ENCODE measurements around the gene CMC2.

Gene CMC2

DNA sequence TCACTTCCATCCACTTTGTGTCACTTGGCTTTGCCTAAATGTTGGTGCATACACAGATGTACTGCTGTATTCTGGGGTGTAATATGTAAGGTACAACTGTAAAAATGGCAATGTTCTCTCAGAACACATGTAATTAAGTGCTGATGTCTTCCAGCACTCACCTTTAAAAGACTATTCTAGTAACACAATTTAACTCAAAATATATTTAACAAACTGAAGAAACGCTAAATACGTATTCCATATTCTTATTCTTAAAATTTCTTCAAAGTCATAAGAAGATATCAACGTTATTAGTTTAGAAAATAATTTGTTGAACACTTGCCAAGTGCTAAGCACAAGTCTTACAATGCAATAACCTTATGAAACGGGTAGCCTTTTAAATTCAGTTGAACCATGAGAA lies 3.6 kb downstream of the CMC2 start:
- no peak for DNase-seq (ENCODE audit: low read depth in 1 of 2, low spot score in 1 of 2)

DNA sequence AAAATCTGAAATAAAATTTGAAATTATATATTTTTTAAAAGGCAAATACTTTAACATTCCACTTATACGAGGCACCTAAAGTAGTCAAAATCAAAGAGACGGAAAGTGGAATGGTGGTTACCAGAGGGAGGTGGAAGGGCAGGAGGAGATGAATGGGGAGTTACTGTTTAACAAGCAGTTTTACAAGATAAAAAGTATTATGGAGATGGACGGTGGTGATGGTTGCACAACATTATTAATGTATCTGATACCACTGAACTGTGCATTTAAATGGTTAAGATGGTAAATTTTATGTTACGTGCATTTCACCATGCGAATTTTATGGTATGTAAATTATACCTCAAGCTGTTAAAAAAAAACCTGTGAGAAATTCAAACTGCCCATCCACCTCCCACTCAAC lies 5.4 kb downstream of the CMC2 start:
- DNase-seq (ENCODE audit: low read depth in 1 of 2, low spot score in 1 of 2): no peak

DNA sequence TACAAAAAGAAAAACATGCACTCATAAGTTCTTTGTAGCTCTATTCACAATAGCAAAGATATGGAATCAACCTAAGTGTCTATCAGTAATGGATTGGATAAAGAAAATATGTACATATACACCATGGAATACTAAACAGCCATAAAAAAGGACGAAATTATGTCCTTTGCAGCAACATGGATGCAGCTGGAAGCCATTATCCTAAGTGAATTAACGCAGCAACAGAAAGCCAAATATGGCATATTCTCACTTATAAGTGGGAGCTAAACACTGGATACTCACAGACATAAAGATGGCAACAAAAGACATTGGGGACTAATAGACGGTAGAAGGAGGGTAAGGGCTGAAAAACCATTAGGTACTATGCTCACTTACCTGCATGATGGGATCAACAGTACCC lies 5.8 kb downstream of the CMC2 start:
- no peak for DNase-seq (ENCODE audit: low read depth in 1 of 2, low spot score in 1 of 2)

DNA sequence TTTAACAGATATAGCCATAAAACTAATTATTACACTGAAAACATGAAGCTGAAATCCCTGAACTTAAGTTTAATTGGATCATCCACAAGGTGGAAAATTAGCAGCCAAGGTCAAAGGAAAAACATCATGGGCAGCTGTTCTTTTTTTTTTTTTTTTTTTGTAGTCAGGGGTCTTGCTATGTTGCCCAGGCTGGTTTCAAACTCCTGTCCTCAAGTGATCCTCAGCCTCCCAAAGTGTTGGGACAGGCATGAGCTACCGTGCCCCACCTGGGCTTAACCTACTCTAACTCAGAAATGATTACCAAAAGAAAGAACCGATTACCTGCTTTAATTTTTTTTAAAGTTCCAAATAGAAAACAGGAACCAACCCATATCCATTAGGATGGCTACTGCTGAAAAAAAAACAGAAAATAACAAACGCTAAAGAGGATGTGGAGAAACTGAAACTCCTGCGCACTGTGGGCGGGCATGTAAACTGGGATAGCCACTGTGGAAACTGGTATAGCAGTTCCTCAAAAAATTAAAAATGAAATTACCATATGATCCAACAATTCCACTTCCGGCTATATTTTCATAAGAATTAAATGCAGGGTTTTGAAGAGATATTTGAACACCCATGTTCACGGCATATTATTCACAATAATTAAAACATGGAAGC lies 8.6 kb downstream of the CMC2 start:
- DNase-seq (ENCODE audit: low read depth in 1 of 2, low spot score in 1 of 2): no peak

DNA sequence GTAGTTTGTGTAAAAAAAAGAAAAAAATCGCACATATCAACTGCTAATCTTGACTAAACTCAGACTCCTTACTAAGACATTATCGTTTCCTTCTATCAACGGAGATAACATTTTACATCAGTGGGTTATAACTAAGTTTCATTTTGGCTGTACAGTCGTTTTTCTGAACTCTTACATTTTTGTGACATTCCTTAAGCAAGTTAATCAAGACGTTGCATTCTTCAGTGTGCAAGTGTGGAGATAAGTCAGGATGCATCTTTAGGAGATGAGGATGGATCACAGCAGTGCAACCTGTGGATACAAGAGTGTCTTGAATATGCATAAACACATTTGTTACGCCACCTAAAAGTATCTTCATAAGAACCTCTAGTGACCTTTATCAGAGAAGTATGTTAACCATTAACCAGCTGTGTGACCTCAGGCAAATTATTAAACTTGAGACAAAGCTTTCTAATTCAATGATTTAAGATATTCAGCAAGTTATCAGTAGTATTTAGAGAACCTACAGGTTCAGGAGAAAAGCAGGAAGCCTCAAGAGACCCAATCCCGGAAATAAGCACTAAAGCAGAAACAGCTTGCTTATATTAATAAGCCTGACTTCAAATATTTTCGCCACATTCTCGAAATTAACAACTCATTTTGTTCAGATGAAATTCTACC lies 9.4 kb downstream of the CMC2 start:
- no peak for DNase-seq (ENCODE audit: low read depth in 1 of 2, low spot score in 1 of 2)

DNA sequence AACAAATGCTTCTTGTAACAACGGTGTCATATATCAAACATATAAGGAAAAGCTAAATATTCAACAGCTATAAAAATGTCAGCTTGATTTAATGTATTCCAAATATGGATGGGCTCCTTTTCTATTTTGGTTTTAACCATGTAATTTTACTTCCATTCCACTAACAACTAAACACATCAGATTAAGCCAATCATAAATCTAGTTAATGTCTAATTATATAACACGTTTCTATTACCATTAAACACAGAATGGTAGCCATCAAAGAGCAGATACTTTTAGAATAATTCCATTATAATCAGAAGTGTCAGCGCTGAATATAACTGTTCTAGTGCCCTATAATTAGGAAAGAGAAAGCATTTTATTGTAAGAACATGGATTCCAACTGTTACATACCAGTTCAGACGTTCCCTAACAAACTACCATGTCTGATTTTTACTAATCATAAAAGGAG lies 10.0 kb downstream of the CMC2 start:
- no peak for DNase-seq (ENCODE audit: low read depth in 1 of 2, low spot score in 1 of 2)

DNA sequence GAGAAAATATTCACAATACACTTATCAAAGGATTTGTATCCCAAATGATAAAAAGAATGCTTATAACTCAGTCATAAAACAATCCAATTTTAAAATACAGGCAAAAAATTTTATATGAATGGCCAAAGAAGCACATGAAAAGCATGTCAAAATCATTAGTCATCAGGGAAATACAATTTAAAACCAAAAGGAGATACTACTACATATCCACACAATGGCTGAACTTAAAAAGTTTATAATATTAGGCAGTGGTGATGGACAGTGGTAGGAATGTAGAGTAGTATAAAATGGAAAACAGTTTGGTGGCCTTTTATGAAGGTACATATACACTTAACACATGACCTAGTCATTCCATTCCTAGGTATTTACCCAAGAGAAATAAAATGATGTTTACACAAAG lies 12.2 kb downstream of the CMC2 start:
- no peak for DNase-seq (ENCODE audit: low read depth in 1 of 2, low spot score in 1 of 2)

DNA sequence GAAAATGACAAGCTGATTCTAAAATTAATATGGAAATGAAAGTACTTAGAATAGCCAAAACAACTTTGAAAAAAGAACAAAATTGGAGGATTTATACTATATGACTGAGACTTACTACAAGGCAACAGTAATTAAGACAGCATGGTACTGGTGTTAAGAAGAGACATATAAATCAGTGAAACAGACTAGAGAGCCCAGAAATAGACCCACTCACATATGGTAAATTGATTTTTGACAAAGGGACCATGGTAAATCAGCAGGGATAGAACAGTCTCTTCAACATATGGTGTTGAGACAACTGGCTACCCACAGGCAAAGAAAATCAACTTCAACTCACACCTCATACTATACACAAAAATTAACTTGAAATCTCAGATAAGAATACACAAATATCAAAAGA lies 12.9 kb downstream of the CMC2 start:
- DNase-seq (ENCODE audit: low read depth in 1 of 2, low spot score in 1 of 2): no peak

DNA sequence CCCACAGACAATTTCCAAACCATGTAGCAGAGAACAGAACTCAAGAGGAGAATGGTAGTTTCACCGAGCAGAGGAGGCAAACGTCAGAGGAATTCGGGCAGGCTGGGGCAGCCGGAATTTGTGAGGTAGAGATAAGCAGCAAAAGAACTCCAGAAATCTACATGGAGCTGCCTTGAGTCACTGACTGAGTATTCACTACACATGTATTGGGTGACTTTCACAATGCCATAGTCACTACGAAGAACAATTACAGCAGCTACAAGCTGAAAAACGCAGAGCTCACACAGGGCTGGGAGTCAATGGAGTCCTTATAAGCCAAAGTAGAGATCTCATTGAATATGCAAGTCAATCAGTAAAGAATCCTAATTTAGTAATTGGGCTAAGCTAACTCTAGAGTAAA lies 13.4 kb downstream of the CMC2 start:
- DNase-seq (ENCODE audit: low read depth in 1 of 2, low spot score in 1 of 2): no peak

DNA sequence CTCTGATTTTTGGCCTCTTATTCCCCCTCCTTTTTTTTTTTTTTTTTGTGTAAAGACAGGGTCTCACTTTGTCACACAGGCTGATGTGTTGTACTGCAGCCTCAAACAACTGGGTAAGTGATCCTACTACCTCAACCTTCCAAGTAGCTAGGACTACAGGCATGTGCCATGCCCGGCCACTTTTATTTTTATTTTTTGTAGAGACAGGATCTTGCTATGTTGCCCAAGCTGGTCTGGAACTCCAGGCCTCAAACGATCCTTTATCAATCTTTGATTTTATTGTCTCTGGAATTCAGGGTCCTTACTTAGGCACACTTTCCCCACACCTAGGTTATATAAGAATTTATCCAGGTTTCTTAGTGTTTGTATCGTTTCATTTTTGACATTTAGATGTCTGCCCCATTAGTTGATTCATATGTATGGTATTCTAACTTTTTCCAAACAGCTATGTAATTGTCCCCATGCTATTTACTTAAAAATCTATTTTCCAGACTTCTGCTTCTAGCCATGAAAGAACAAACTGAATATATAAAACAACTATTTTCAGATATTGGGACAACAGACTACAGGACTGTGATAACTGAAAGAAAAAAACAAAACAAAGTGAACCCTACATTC lies 13.9 kb downstream of the CMC2 start:
- no peak for DNase-seq (ENCODE audit: low read depth in 1 of 2, low spot score in 1 of 2)

DNA sequence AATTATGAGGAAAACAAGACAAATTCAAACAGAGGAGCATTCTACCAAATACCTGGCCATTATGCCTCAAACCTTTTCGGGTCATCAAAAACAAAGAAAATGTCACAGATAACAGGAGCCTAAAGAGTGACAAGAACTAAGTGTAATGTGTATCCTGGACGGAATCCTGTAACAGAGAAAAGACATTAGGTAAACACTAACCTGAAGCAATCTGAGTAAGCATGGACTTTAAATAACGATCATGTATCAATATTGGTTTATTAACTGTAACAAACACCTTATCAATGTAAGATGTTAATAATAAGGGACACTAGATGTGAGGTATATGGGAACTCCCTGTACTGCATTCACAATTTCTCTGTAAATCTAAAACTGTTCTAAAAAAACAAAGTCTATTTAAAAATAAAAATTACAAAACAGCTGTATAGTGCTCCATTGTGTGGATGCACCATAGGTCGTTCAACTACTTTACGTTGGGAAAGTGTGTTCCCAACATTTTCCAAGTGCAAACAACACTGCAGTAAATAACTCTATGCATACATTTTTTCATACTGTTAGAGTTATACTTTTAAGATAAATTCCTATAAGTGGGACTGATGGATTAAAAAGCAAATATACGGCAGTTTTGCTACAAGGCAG lies 14.8 kb downstream of the CMC2 start:
- DNase-seq (ENCODE audit: low read depth in 1 of 2, low spot score in 1 of 2): no peak

DNA sequence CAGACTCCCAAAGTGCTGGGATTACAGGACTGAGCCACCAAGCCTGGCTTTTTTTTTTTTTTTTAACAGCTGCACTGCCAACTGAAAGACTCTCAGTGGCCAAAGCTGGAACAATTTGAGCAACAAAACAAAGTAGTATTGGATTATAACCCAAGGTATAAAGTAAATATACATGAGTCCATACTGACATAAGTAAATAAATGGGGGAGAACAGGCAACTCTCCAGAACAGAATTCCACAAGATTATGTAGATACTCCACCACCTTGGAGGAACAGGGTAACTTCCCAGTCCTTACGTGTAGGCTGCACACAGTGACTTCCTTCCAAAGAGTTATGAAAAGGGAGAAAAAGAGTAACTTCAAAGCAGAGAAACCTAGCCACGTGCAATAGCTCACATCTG lies 15.7 kb downstream of the CMC2 start:
- no peak for DNase-seq (ENCODE audit: low read depth in 1 of 2, low spot score in 1 of 2)

DNA sequence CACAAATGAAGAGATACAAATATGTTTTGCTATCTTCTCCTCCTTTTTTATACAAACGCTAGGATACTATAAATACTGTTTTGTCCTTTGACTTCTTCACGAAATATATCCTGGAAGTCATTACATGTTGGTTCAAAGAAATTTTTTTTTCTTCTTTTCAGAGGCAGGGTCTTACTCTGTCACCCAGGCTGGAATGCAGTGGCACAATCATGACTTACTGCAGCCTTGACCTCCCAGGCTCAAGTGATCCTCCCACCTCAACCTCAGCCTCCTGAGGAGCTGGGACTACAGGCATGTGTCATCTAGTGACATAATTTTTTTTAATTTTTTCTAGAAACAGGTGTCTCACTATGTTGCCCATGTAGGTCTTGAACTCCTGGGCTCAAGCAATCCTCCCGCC lies 16.1 kb downstream of the CMC2 start:
- no peak for DNase-seq (ENCODE audit: low read depth in 1 of 2, low spot score in 1 of 2)

DNA sequence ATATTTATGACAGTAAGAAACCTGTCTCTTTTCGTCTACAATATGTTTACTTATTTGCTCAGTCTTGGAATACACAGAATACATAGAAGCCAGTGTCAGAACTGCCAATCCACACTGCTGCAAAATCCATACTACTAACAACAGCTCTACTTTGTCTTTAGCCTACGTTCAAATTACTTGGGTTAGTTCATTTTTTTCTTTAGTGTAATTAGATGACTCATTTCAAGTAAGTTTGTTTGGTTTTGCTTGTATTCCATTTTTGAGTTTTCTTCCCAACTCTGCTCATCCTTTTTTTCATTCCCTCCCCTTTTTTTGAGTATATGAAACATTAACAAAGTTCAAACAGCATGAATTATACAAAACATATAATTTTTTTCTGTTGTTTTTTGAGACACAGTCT lies 16.9 kb downstream of the CMC2 start:
- DNase-seq (ENCODE audit: low read depth in 1 of 2, low spot score in 1 of 2): no peak

DNA sequence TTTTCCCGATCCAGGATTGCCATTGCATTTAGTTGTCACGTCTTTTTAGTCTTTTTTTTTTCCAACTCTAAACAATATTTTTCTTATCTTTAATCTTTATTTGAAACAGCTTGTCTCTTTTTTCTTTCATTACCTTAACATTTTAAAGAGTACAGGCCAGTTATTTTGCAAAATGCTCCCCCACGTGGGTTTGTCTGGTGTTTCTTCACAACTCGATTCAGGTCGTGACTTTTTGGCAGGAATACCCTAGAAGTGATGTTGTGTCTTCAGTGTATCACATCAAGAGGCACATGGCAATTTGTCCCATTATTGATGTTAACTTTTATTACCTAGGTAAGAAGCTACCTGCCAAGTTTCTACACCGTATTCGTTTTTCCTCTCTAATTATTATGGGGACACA lies 17.9 kb downstream of the CMC2 start:
- no peak for DNase-seq (ENCODE audit: low read depth in 1 of 2, low spot score in 1 of 2)

DNA sequence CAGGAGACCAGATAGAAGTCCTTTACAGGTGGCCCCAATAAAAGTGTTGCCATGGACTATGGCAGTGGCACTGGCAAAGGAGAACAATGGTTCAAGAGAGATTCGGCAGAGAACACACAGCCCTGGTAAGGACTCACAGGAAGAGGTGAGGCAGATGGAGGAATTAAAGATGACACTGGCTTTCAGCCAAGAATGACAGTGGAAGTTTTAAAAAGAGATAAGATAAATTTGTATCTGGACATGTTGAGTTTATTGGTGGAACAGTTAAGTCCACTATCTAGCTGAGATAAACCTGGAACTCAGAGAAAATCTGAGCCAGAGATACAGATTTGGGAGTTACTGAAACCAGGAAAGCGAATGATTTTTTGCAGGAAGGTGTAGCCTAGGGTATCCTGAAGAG lies 20.1 kb downstream of the CMC2 start:
- DNase-seq (ENCODE audit: low read depth in 1 of 2, low spot score in 1 of 2): no peak

DNA sequence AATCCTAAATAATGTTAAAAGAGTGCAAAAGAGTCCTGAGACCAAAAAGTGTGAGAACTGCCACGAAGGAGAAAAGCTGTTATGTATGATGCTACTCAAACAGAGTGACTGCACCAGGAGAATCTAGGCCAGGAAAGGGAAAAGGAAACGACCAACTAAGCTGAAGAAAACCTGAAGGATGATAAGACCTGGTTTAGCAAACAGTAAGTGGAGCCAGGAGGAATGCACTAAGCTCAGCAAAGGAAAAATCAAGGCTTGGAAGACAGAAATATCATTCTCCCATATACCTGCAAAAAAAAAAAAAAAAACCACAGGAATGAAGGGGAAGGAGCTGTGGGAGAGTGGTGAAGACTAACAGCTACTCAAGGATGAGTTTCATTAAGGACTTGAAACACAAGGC lies 21.1 kb downstream of the CMC2 start:
- DNase-seq (ENCODE audit: low read depth in 1 of 2, low spot score in 1 of 2): no peak

DNA sequence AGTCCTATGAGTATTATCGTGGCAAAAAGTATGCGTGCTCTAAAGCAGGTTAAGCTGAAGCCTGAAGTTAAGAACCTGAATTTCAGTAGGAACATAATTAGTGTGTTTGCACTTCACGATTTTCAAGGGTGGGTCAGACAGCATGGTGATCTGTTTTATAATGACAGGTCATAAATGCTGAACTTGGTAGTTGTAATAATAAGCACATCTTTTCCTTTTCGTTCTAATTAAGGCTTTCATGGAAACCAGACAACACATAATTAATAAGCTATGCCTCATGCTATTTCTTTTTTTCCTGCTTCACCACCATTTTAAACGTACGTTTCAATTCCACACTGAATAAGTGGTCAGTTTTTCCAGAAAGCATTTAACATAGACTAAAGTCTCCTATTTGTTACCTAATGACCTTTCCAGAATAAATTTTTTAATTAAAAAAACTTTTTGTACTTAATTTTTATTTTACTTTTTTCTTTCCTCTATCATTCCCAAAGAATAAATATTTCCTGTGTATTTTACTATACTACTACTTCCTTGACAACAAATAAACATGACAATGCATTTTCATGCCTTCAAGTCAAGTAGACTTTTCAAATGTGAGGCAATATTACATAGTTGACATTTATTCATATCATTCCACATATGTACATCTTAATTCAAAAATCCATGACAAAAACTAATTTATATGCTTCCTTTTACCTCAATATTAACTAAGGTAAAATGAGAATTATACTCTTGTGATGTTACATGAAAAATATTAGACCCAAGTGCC lies 22.4 kb downstream of the CMC2 start:
- DNase-seq (ENCODE audit: low read depth in 1 of 2, low spot score in 1 of 2): no peak

DNA sequence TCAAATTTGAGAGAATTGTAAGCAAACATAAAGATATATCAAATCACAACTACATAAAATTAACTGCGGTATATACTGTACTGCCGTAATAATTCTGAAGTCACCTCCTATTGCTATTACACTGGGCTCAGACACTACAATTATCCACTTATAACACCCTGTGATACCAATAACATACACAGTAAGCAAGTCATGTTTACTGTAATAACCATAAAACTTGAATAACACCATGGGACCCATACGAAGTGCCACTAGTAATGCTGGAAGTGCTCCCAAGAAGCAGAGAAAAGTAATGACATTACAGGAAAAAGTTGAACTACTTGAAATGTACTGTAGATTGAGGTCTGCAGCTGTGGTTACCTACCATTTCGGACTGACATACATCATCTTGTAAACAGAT lies 24.0 kb downstream of the CMC2 start:
- DNase-seq (ENCODE audit: low read depth in 1 of 2, low spot score in 1 of 2): no peak

DNA sequence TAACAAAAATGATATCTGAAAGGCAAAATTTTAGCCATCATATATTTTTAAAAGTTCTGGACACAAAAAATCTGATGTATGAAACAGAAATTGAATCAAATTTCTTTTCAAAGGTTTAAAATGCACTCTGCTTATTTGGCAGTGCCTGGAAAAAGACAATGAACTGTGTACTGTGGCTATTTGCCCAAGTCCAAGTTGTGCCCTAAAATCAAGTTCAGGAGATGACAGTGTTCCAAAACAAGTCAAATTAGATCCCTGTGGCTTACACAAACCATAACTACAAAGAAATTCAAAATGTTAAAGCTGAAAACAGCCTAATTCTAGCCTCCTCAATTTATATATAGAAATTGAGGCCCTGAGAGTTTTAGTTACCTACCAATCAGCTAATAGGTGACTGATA lies 25.6 kb downstream of the CMC2 start:
- no peak for DNase-seq (ENCODE audit: low read depth in 1 of 2, low spot score in 1 of 2)

DNA sequence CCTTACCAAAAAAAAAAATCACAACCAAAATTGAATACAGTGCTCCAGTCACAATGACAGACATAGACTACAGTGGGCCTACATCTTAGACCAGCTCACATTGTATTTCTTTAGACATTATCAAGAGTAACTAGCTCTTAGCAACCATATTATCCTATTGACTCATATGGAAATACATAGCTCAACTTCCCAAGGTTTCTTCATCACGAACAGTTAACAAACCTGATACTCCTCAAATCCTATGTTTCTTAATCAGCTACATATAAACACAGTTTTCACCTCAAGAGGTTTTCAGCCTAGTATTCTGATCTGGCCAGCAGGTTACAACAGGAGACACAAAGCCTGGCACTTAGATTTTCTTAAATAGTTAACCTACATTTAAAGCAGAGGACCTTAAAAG lies 29.7 kb downstream of the CMC2 start:
- no peak for DNase-seq (ENCODE audit: low read depth in 1 of 2, low spot score in 1 of 2)

Measured in activated T-helper 1 cell treated with anti-CD3 and anti-CD28 coated beads, Interleukin-2, amount 50 U/mL, for 16 hours (primary cell).